Kidney epithelial cell (primary cell): ENCODE measurements around the gene RECK. TPM values are rescaled to one million over a fixed set of nuclear protein-coding genes. Genes with fewer than 3 reads are reported as not detected.

ENCODE experiments used
- DNase-seq: peaks from one replicate; pipeline ENCODE4 v3.0.0-alpha.2; 2010; ENCODE audit warnings: low read depth
- H3K27me3 ChIP-seq: 2 replicates; pipeline ENCODE4 v1.6.0; 2011; ENCODE audit warnings: low read length; ENCODE audit not compliant: control insufficient read depth, insufficient read depth
- H3K36me3 ChIP-seq: 2 replicates; pipeline ENCODE4 v1.5.1; 2011; ENCODE audit warnings: low read length; ENCODE audit not compliant: control insufficient read depth, insufficient read depth
- H3K4me3 ChIP-seq: 2 replicates; pipeline ENCODE4 v1.5.1; 2011; ENCODE audit warnings: low read depth, mild to moderate bottlenecking, control low read depth, low read length
- total RNA-seq: library from RNA; depleted of rRNA; stranded (reverse); fragments of >200 nt; gene quantifications from 2 replicates; pipeline ENCODE4 v1.2.3, GENCODE V29; 2015
- TF ChIP-seq, protein P1 (sequence below): IDR thresholded peaks from 2 replicates; pipeline ENCODE4 v1.5.1; 2011; ENCODE audit warnings: mild to moderate bottlenecking, moderate library complexity, low read length, control low read depth, inconsistent platforms; ENCODE audit not compliant: insufficient read depth, poor library complexity, severe bottlenecking

RECK gene
- total RNA-seq, 1 donor from 2014 or later: 4.0 TPM

DNA sequence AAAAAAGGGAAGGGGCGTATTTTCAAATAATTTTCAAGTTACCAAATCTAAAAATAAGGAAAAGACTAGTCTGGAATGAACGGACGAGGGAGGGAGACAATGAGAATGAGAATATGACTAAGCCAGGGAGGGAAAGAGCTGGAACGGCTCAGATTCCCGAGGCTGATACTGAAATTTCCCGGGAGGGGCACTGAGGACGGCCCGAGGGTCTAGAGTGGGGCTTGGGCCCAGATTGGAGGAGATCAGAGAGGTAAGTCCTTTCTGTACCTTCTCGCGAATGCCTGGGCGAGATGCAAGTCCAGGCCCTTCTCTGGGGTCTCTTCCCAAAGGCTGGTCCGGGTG, 129.1 kb downstream of the RECK start:
- TF ChIP-seq, protein P1, sequence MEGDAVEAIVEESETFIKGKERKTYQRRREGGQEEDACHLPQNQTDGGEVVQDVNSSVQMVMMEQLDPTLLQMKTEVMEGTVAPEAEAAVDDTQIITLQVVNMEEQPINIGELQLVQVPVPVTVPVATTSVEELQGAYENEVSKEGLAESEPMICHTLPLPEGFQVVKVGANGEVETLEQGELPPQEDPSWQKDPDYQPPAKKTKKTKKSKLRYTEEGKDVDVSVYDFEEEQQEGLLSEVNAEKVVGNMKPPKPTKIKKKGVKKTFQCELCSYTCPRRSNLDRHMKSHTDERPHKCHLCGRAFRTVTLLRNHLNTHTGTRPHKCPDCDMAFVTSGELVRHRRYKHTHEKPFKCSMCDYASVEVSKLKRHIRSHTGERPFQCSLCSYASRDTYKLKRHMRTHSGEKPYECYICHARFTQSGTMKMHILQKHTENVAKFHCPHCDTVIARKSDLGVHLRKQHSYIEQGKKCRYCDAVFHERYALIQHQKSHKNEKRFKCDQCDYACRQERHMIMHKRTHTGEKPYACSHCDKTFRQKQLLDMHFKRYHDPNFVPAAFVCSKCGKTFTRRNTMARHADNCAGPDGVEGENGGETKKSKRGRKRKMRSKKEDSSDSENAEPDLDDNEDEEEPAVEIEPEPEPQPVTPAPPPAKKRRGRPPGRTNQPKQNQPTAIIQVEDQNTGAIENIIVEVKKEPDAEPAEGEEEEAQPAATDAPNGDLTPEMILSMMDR: no peak
- DNase-seq: no peak
- Histone ChIP-seq H3K4me3 (no peak overlapping the region), H3K27me3 (no peaks in the 10 kb centered on the region), H3K36me3 (no peaks in the 10 kb centered on the region)

DNA sequence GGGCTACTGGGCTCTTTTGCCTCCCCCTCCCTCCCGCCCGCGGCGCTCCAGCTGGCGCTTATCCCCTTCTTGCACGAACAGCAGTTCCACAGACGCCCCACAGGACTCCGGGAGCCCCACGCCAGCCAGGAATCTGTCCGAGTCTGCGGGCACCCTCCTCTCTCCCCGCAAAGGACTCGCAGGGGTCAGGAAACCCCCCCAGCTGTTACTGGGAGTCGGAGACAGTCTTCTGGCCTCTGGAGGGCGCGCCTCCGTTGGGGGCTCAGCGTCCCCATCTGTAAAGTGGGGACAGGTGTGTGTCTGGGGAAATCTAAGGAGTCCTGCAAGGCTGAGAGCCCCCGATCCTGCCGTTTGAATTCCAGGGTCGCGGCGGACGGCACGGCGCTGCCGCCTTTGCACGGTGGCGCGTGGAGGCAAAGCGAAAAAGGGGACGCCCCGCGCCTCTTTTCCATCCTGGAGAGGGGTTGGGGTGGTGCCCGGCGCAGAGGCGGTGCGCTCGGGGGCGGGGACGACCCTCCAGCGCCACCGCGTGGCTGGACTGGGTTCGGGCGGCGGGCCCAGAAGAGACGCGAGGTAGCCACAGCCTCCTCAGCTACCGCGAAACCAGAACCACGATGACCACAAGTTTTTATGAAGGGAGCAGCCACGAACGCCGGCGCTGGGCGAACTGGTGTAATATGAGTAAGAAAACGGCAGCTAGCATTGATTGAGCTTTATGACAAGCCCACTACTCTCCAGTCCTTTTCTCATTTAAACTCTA, 129.6 kb downstream of the RECK start:
- TF ChIP-seq, protein P1: peak; percentile 71
- DNase-seq: no peak
- Histone ChIP-seq H3K27me3 (no peaks in the 10 kb centered on the region), H3K36me3 (no peaks in the 10 kb centered on the region), H3K4me3 (peak overlapping the region; percentile 26)

DNA sequence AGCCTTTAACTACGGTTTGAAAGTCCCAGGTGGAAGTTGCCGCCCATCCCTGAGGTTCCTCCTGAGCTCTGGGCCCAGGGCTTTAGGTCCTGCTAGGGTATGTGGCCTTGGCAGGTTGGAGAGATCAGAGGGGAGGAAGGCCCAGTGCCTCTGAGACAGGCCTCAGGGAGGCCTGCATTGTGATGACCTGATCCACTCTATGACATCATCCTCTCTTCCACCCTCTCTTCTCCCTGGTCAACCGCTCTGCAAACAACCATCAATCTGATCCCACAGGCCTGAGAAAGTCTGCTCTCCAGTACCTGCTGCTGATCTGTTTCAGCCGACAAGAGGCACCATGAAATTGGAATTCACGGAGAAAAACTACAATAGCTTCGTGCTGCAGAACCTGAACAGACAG, 132.5 kb downstream of the RECK start, which contains the start of gene CCIN:
CCIN (plus strand) TSS at position 223 of the 400 bp plus-strand sequence; CDS start at position 338, 115 bp downstream.
- Histone ChIP-seq H3K27me3 (no peaks in the 10 kb centered on the region), H3K36me3 (no peaks in the 10 kb centered on the region), H3K4me3 (no peak within 1 kb of the TSS)
- no peak for DNase-seq
- TF ChIP-seq, protein P1: no peak

DNA sequence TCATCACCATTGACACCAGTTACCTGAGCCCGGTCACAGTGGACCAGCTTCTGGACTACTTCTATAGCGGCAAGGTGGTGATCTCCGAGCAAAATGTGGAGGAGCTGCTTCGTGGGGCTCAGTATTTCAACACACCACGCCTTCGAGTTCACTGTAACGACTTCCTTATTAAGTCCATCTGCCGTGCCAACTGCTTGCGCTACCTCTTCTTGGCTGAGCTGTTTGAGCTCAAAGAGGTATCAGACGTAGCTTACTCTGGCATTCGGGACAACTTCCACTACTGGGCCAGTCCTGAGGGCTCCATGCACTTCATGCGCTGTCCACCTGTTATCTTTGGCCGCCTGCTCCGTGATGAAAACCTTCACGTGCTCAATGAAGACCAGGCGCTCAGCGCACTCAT, 133.0 kb downstream of the RECK start:
- Histone ChIP-seq H3K4me3 (no peak overlapping the region), H3K27me3 (no peaks in the 10 kb centered on the region), H3K36me3 (no peaks in the 10 kb centered on the region)
- TF ChIP-seq, protein P1: no peak
- DNase-seq: no peak

DNA sequence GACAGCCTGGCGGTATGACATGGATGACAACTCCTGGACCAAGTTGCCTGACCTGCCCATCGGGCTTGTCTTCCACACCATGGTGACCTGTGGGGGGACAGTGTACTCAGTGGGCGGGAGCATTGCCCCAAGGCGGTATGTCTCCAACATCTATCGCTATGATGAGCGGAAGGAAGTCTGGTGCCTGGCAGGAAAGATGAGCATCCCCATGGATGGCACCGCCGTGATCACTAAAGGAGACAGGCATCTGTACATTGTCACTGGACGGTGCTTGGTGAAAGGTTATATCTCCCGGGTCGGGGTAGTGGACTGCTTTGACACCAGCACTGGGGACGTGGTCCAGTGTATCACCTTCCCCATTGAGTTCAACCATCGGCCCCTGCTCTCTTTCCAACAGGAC, 133.8 kb downstream of the RECK start:
- DNase-seq: no peak
- Histone ChIP-seq H3K4me3 (no peak overlapping the region), H3K27me3 (no peaks in the 10 kb centered on the region), H3K36me3 (no peaks in the 10 kb centered on the region)
- TF ChIP-seq, protein P1: no peak

DNA sequence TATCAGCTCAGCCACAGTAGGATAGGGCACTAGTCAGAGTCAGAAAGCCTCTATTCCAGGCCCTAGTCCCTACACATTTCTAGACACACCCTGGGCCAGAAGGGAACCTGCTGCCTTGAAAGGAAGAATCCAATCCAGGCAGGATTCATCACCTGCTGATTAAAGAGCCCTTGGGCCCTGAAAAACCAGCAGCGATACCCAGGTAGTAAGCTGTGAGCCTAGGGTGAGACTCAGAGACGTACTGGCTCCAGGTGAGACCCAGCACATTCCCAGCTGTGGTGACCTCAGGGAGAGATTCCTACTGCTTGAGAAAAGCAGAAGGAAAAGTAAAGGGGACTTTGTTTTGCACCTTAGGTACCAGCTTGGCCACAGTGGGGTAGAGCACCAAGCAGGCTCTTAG, 137.1 kb downstream of the RECK start:
- no peaks in the 10 kb centered on the region for H3K27me3 ChIP-seq
- no peak overlapping the region for H3K4me3 ChIP-seq
- TF ChIP-seq, protein P1: no peak
- H3K36me3 ChIP-seq: no peaks in the 10 kb centered on the region
- DNase-seq: no peak
